GM12864 (cell line): ENCODE results near the gene SPEG.

Source experiments
- DNase-seq: peaks from one replicate; pipeline ENCODE4 v3.0.0-alpha.2; 2011; ENCODE audit warnings: low read depth
- H3K4me3 ChIP-seq: 2 replicates; pipeline ENCODE4 v1.5.1; 2011; ENCODE audit warnings: mild to moderate bottlenecking, low read depth, low read length, control low read depth
- CTCF ChIP-seq: IDR thresholded peaks from 2 replicates; pipeline ENCODE4 v1.5.1; 2011; ENCODE audit warnings: low read depth, mild to moderate bottlenecking, moderate library complexity, low read length, control low read depth, inconsistent platforms; ENCODE audit errors: missing control alignments

Gene SPEG

GRCh38 chr2:219485201-219485580 is 50.5 kb downstream of the SPEG start:
- H3K4me3 ChIP-seq, result no peak overlapping the region
- DNase-seq, result no peak
- TF ChIP-seq CTCF, result no peak

GRCh38 chr2:219486380-219486959 is 51.8 kb downstream of the SPEG start:
- H3K4me3 ChIP-seq, result no peak overlapping the region
- no peak for TF ChIP-seq CTCF

GRCh38 chr2:219488149-219488843 is 53.7 kb downstream of the SPEG start:
- no peak for TF ChIP-seq CTCF

More at GRCh38 chr2:219486380-219486959, 51.8 kb downstream of the SPEG start:
- no peak for DNase-seq

GRCh38 chr2:219488844-219489194 is 54.2 kb downstream of the SPEG start:
- TF ChIP-seq CTCF, result no peak
- DNase-seq, result no peak
- no peak overlapping the region for H3K4me3 ChIP-seq

More at GRCh38 chr2:219488149-219488843, 53.7 kb downstream of the SPEG start:
- DNase-seq, result no peak
- no peak overlapping the region for H3K4me3 ChIP-seq

GRCh38 chr2:219489315-219489714 is 54.7 kb downstream of the SPEG start:
- TF ChIP-seq CTCF, result no peak
- no peak for DNase-seq
- H3K4me3 ChIP-seq, result no peak overlapping the region

GRCh38 chr2:219490186-219490585 is 55.5 kb downstream of the SPEG start:
- H3K4me3 ChIP-seq, result no peak overlapping the region
- TF ChIP-seq CTCF, result no peak
- no peak for DNase-seq
